ENCODE results near the gene BLOC1S4. TPM values are rescaled to one million over a fixed set of nuclear protein-coding genes. Genes with fewer than 3 reads are reported as not detected.

BLOC1S4 gene
- total RNA-seq, 1 donor from 2014 or later, result 6.0 TPM

Other genes with a start within 250 kb of the BLOC1S4 start
- gene PPP2R2C, start 243.6 kb upstream of the BLOC1S4 start, total RNA-seq, result 12.3 TPM
- 17.8 TPM for gene MAN2B2, start 141.0 kb upstream of the BLOC1S4 start, total RNA-seq
- gene MRFAP1, start 75.5 kb upstream of the BLOC1S4 start, total RNA-seq, result 234 TPM
- gene S100P, start 22.3 kb upstream of the BLOC1S4 start, total RNA-seq, result not detected
- 41.7 TPM for gene MRFAP1L1, start 6.3 kb upstream of the BLOC1S4 start, total RNA-seq
- 72.1 TPM for gene KIAA0232, start 66.6 kb downstream of the BLOC1S4 start, total RNA-seq
- 36.1 TPM for gene TBC1D14, start 193.7 kb downstream of the BLOC1S4 start, total RNA-seq